Panc1 (cell line): ENCODE results near the gene TRABD2A. TPM values are rescaled to one million over a fixed set of nuclear protein-coding genes. Genes with fewer than 3 reads are reported as not detected.

Experiments used
- ATAC-seq: fragments of 200-7000 bp; cut with Tn5 transposase; 2 replicates; pipeline ENCODE4 v1.9.1; 2020; ENCODE audit warnings: mild to moderate bottlenecking, moderate library complexity
- BruUV-seq: library from RNA; stranded (reverse); fragments of 400-500 nt; replicated peaks from 2 replicates; lab custom pipeline; 2021; lab: Mats Ljungman, UMichigan
- CTCF ChIA-PET: fragments of 300-600 bp; sonication (Branson Sonifier 250); formaldehyde crosslinking; loops from one replicate; lab custom pipeline; 2022; ENCODE audit warnings: antibody characterized with exemption; lab: Charles Lee
- POLR2A ChIA-PET: fragments of 300-600 bp; sonication (Branson Sonifier 250); formaldehyde crosslinking; loops from one replicate; lab custom pipeline; 2022; ENCODE audit warnings: antibody characterized with exemption; lab: Charles Lee
- DNase-seq: peaks from one replicate; pipeline ENCODE4 v3.0.0-alpha.2; 2010; ENCODE audit warnings: low read depth, low spot score
- H3K27ac ChIP-seq: 2 replicates; pipeline ENCODE4 v1.5.1; 2011; ENCODE audit warnings: mild to moderate bottlenecking, low read length, inconsistent platforms
- H3K27me3 ChIP-seq: fragments of 200-500 bp; sonication (Bioruptor generic); 2 replicates; pipeline ENCODE4 v1.6.0; 2014; ENCODE audit warnings: low read length, inconsistent platforms; ENCODE audit not compliant: control insufficient read depth, insufficient read depth
- H3K36me3 ChIP-seq: fragments of 200-500 bp; sonication (Bioruptor generic); 2 replicates; pipeline ENCODE4 v1.5.1; 2014; ENCODE audit warnings: inconsistent platforms, mild to moderate bottlenecking, low read length, moderate library complexity; ENCODE audit not compliant: control insufficient read depth, insufficient read depth
- H3K4me1 ChIP-seq: 2 replicates; pipeline ENCODE4 v1.5.1; 2011; ENCODE audit warnings: inconsistent platforms, mild to moderate bottlenecking, low read length, moderate library complexity; ENCODE audit not compliant: control insufficient read depth, insufficient read depth
- H3K4me3 ChIP-seq, 2 experiments: 2 replicates each; pipeline ENCODE4 v1.5.1; 2011 to 2012; ENCODE audit warnings: low read depth in 2 of 2, low read length in 2 of 2, mild to moderate bottlenecking in 2 of 2, inconsistent platforms in 1 of 2, moderate library complexity in 1 of 2
- H3K9me3 ChIP-seq: fragments of 200-500 bp; sonication (Bioruptor generic); 2 replicates; pipeline ENCODE4 v1.5.1; 2014; ENCODE audit warnings: low read depth, mild to moderate bottlenecking, inconsistent platforms, low read length, moderate library complexity; ENCODE audit not compliant: control insufficient read depth, insufficient read depth
- CTCF ChIP-seq: fragments of 450-650 bp; IDR thresholded peaks from 2 replicates; pipeline ENCODE4 v1.5.1; 2017; ENCODE audit warnings: mild to moderate bottlenecking
- POLR2AphosphoS5 ChIP-seq: IDR thresholded peaks from 2 replicates; pipeline ENCODE4 v1.6.1; 2012; ENCODE audit warnings: mild to moderate bottlenecking, low read depth, low read length, moderate library complexity
- REST ChIP-seq, 2 experiments: IDR thresholded peaks; 2 replicates each; pipeline ENCODE4 v1.6.1; 2011 to 2012; ENCODE audit warnings: low read depth in 2 of 2, control low read depth in 1 of 2, low read length in 1 of 2, mild to moderate bottlenecking in 1 of 2, moderate library complexity in 1 of 2; ENCODE audit not compliant: insufficient read depth in 1 of 2
- SIN3A ChIP-seq: IDR thresholded peaks from 2 replicates; pipeline ENCODE4 v1.6.1; 2012; ENCODE audit warnings: low read depth, mild to moderate bottlenecking, low read length, moderate library complexity, borderline replicate concordance; ENCODE audit not compliant: insufficient read depth
- TCF7L2 ChIP-seq: IDR thresholded peaks from 2 replicates; pipeline ENCODE4 v1.6.1; 2011; ENCODE audit warnings: mild to moderate bottlenecking, low read depth, low read length, inconsistent platforms
- in situ Hi-C: cut with HindIII; loops from 2 replicates; pipeline ENCODE4 v1.10.0; 2016; ENCODE audit warnings: low sequenced_read_pairs, low pct_unique_long_range_greater_than_20kb
- intact Hi-C: fragments of 100-400 bp; cut with micrococcal nuclease; formaldehyde crosslinking; loops from one replicate; pipeline ENCODE4 v1.10.0; 2022; ENCODE audit not compliant: unreplicated experiment
- total RNA-seq: library from RNA; stranded (reverse); gene quantifications from one replicate; pipeline ENCODE4 v1.2.1, GENCODE V29; 2021; ENCODE audit not compliant: unreplicated experiment

The TRABD2A gene
- total RNA-seq, 1 experiment from 2014 or later = 1.7 TPM

GRCh38 chr2:84829693-84830092 lies 51.2 kb downstream of the TRABD2A start:
- CTCF ChIA-PET = no interaction called here
- no peak for DNase-seq
- POLR2A ChIA-PET = no interaction called here
- no TSS peak for BruUV-seq
- in situ Hi-C loops (no loop called here), intact Hi-C loops (no loop called here)
- Histone ChIP-seq H3K4me3 (no peak overlapping the region), H3K27me3 (no peaks in the 10 kb centered on the region), H3K9me3 (no peaks in the 10 kb centered on the region), H3K4me1 (no peaks in the 10 kb centered on the region), H3K36me3 (no peaks in the 10 kb centered on the region), H3K27ac (no peak overlapping the region)
- ATAC-seq = no peak
- TF ChIP-seq SIN3A = no peak
- TF ChIP-seq TCF7L2 = no peak
- no peak for TF ChIP-seq POLR2AphosphoS5
- TF ChIP-seq REST (IDR thresholded peaks at IDR 0.05; ENCODE audit: insufficient read depth in 1 of 2, low read depth in 2 of 2, low read length in 1 of 2) = no peak
- no peak for TF ChIP-seq CTCF

- Histone ChIP-seq H3K36me3 (no peaks in the 10 kb centered on the region), H3K4me1 (no peaks in the 10 kb centered on the region), H3K27me3 (no peaks in the 10 kb centered on the region), H3K9me3 (no peaks in the 10 kb centered on the region), H3K27ac (no peak overlapping the region), H3K4me3 (no peak overlapping the region)
- in situ Hi-C loops (no loop called here), intact Hi-C loops (no loop called here)
- BruUV-seq = no TSS peak
- TF ChIP-seq SIN3A = no peak
- no peak for TF ChIP-seq CTCF
- no peak for TF ChIP-seq POLR2AphosphoS5
- TF ChIP-seq TCF7L2 = no peak
- no peak for TF ChIP-seq REST (IDR thresholded peaks at IDR 0.05; ENCODE audit: insufficient read depth in 1 of 2, low read depth in 2 of 2, low read length in 1 of 2)
- POLR2A ChIA-PET = no interaction called here
- no peak for ATAC-seq
- no peak for DNase-seq
- CTCF ChIA-PET = no interaction called here
These were observed 52.8 kb downstream of the TRABD2A start for GRCh38 chr2:84827978-84828575.
